Activated naive CD8-positive, alpha-beta T cell treated with anti-CD3 and anti-CD28 coated beads, Interleukin-2, amount 50 U/mL, for 24 hours (primary cell): ENCODE data around the gene HRH2.
"Not testable (repeated sequence)": the region's sequence is repeated elsewhere in the genome, so short reads cannot be mapped to it uniquely, and the experiment has no call there.

ENCODE experiments used
- ATAC-seq: fragments of 150-1000 bp; cut with Tn5 transposase; one replicate; pipeline ENCODE4 v1.10.0; 2021
- DNase-seq: peaks from one replicate; pipeline ENCODE4 v3.0.0; 2021
- H3K27ac Mint-ChIP-seq: one replicate; pipeline ENCODE4 v1.8.0; 2021; ENCODE audit warnings: mild to moderate bottlenecking, mixed read lengths
- H3K27me3 Mint-ChIP-seq: one replicate; pipeline ENCODE4 v1.8.0; 2021; ENCODE audit warnings: mixed read lengths
- H3K36me3 Mint-ChIP-seq: one replicate; pipeline ENCODE4 v1.8.0; 2021; ENCODE audit warnings: low read depth, mixed read lengths
- H3K4me1 Mint-ChIP-seq: one replicate; pipeline ENCODE4 v1.8.0; 2021; ENCODE audit warnings: mixed read lengths
- H3K4me3 Mint-ChIP-seq: one replicate; pipeline ENCODE4 v1.8.0; 2021; ENCODE audit warnings: mild to moderate bottlenecking, moderate library complexity, mixed read lengths
- H3K9me3 Mint-ChIP-seq: one replicate; pipeline ENCODE4 v1.8.0; 2021; ENCODE audit warnings: mixed read lengths

Gene HRH2

GRCh38 chr5:175628668-175629067 is 29.2 kb upstream of the HRH2 start:
- Mint-ChIP-seq H3K36me3 (peaks cover 8% of the 10 kb centered on the region), H3K4me1 (no peaks in the 10 kb centered on the region), H3K4me3 (no peak overlapping the region), H3K9me3 (peaks cover 24% of the 10 kb centered on the region), H3K27me3 (no peaks in the 10 kb centered on the region), H3K27ac (no peak overlapping the region)
- DNase-seq (no peak), ATAC-seq (no peak)

DNA sequence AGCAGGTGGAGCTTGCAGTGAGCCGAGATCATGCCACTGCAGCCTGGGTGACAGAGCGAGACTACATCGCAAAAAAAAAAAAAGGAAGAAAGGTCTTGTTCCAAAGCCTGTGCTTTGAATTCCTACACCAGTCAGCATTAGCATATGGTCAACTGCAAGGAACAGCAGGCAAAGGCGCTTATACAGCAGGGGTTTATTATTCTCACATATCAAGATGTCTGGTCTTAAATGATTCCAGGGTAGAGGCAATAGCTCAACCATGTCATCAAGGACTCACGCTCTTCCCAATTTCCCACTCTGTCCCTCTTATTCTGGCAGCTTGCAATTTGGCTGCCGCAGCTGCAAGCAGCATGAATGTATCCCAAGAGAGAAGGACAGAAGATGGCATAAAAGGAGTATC is 28.6 kb upstream of the HRH2 start:
- no peaks in the 10 kb centered on the region for H3K4me1 Mint-ChIP-seq
- H3K9me3 Mint-ChIP-seq = peaks cover 24% of the 10 kb centered on the region
- no peak overlapping the region for H3K4me3 Mint-ChIP-seq
- H3K36me3 Mint-ChIP-seq = peaks cover 8% of the 10 kb centered on the region
- DNase-seq (no peak), ATAC-seq (no peak)
- no peak overlapping the region for H3K27ac Mint-ChIP-seq
- no peaks in the 10 kb centered on the region for H3K27me3 Mint-ChIP-seq

GRCh38 chr5:175629793-175630192 is 28.1 kb upstream of the HRH2 start:
- Mint-ChIP-seq H3K4me1 (no peaks in the 10 kb centered on the region), H3K4me3 (no peak overlapping the region), H3K27ac (no peak overlapping the region), H3K9me3 (peaks cover 24% of the 10 kb centered on the region), H3K27me3 (no peaks in the 10 kb centered on the region), H3K36me3 (peaks cover 8% of the 10 kb centered on the region)
- DNase-seq = no peak
- ATAC-seq = no peak

DNA sequence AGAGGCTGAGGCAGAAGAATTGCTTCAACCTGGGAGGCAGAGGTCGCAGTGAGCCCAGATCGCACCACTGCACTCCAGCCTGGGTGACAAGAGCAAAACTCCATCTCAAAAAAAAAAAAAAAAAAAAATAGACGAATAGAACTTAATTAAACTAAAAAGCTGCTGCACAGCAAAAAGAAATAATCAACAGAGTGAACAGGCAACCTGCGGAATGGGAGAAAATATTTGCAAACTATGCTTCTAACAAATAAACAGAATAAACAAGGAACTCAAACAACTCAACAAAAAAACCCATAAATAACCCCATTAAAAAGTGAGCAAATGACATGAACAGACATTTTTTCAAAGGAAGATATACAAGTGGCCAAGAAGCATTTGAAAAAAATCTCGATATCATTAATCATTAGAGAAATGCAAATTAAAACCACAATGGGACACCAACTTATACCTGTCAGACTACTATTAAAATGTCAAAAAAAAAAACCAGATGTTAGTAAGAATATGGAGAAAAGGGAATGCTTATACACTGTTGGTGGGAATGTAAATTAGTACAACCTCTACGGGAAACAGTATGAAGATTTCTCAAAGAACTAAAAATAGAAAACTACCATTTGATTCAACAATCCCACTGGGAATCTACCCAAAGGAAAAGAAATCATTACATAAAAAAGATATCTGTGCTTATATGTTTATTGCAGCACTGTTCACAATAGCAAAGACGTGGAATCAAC is 21.9 kb upstream of the HRH2 start:
- Mint-ChIP-seq H3K27me3 (no peaks in the 10 kb centered on the region), H3K27ac (no peak overlapping the region), H3K9me3 (peaks cover 9% of the 10 kb centered on the region), H3K36me3 (no peaks in the 10 kb centered on the region), H3K4me1 (peaks cover 21% of the 10 kb centered on the region), H3K4me3 (no peak overlapping the region)
- no peak for ATAC-seq
- DNase-seq = no peak

GRCh38 chr5:175638305-175638704 is 19.6 kb upstream of the HRH2 start:
- ATAC-seq (no peak), DNase-seq (no peak)
- peaks cover 4% of the 10 kb centered on the region for H3K9me3 Mint-ChIP-seq
- H3K36me3 Mint-ChIP-seq = no peaks in the 10 kb centered on the region
- H3K4me3 Mint-ChIP-seq = no peak overlapping the region
- H3K27ac Mint-ChIP-seq = no peak overlapping the region
- H3K27me3 Mint-ChIP-seq = no peaks in the 10 kb centered on the region
- H3K4me1 Mint-ChIP-seq = peaks cover 33% of the 10 kb centered on the region

DNA sequence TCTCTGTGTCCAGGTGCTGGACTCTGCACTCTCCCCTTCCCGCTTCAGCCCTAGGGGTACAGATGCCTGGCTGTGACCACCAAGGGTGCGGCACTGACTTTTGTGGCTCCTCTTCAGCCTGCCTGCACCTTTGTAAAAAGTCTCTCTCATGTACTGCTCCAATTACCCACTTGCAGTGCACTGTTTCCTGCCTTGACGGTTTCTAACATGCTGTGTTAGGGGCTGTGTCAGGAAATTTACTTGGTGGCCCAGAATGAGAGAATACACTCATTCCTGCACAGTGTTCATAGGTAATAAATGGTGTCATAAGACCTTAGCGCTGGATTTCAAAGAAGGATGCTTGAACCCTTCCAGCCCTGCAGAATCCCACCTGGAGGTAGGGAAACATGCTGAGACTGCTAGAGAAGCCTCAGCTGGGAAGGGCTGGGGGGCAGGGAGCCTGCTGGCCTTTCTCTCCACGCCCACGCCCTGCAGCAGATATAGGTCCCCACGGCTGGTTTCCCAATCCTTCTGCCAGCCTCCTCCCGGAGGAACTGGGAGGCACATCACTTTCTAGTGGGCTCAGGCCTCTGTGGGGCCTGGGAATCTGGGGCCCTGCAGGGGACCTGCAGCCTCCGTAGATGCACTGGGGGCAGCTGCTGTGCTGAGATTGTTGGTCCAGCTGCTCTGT is 17.6 kb upstream of the HRH2 start:
- ATAC-seq (no peak), DNase-seq (no peak)

DNA sequence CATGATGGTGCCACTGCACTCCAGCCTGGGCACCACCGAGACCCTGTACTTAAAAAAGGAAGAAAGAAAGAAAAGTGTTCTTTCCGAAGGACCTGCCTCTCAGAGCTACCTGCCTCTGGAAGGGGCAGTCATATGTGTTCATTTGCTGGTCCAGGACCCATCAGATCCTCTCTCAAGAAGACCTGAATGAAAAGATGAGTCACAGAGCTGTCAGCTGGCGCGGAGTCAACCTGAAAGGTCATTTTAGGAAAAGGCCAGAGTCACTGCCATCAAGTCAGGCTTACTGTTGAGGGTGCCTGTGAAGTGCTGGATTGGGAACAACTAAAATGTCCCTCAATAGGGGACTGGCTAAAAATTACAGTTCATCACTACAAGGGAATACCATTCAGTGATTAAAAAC is 14.9 kb upstream of the HRH2 start:
- H3K4me3 Mint-ChIP-seq = no peak overlapping the region
- ATAC-seq (peak; percentile 77), DNase-seq (peak; percentile 41)
- H3K4me1 Mint-ChIP-seq = peaks cover 41% of the 10 kb centered on the region
- no peaks in the 10 kb centered on the region for H3K36me3 Mint-ChIP-seq
- H3K27me3 Mint-ChIP-seq = no peaks in the 10 kb centered on the region
- H3K27ac Mint-ChIP-seq = no peak overlapping the region
- H3K9me3 Mint-ChIP-seq = no peaks in the 10 kb centered on the region

More for the DNA sequence above, 17.6 kb upstream of the HRH2 start:
- H3K4me3 Mint-ChIP-seq = no peak overlapping the region
- H3K36me3 Mint-ChIP-seq = no peaks in the 10 kb centered on the region
- peaks cover 36% of the 10 kb centered on the region for H3K4me1 Mint-ChIP-seq
- no peak overlapping the region for H3K27ac Mint-ChIP-seq
- H3K9me3 Mint-ChIP-seq = no peaks in the 10 kb centered on the region
- H3K27me3 Mint-ChIP-seq = no peaks in the 10 kb centered on the region

DNA sequence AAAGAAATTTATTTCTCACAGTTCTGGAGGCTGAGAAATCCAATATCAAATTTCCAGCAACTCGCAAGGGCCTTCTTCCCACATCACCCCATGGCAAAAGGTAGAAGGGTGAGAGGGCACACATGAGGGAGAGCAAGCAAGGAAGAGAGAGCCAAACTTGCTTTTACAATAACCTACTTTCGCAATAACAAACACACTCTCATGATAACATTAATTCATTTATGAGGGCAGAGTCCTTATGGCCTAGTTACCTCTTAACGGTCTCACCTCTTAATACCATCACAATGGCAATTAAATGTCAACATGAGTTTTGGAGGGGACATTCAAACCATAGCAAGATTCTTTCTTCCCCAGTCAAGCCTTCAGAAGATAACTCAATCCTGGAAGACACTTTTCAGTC is 11.6 kb upstream of the HRH2 start:
- H3K4me3 Mint-ChIP-seq = no peak overlapping the region

DNA sequence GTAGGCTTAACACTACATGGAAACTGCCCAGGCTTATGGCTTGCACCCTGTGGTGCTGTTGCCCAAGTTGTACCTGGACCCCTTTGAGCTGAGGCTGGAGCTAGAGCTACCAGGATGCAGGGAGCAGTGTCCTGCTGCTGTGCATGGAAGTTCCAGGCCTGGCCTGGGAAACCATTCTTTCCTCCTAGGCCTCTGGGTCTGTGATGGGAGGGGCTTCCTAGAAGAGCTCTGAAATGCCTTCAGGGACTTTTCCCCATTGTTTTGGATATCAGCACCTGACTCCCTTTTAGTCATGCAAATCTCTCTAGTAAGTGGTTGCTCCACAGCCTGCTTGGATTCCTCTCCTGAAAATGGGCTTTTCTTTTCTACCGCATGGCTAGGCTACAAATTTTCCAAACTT is 7.9 kb upstream of the HRH2 start:
- Mint-ChIP-seq H3K36me3 (peaks cover 28% of the 10 kb centered on the region), H3K4me1 (peaks cover 62% of the 10 kb centered on the region), H3K9me3 (peaks cover 24% of the 10 kb centered on the region), H3K4me3 (no peak overlapping the region), H3K27ac (no peak overlapping the region), H3K27me3 (peaks cover 4% of the 10 kb centered on the region)
- ATAC-seq = no peak
- DNase-seq = no peak

More for the DNA sequence above, 11.6 kb upstream of the HRH2 start:
- H3K36me3 Mint-ChIP-seq = peaks cover 21% of the 10 kb centered on the region
- no peak for ATAC-seq
- no peaks in the 10 kb centered on the region for H3K27me3 Mint-ChIP-seq
- no peak overlapping the region for H3K27ac Mint-ChIP-seq
- peaks cover 39% of the 10 kb centered on the region for H3K4me1 Mint-ChIP-seq
- H3K9me3 Mint-ChIP-seq = peaks cover 23% of the 10 kb centered on the region
- no peak for DNase-seq

DNA sequence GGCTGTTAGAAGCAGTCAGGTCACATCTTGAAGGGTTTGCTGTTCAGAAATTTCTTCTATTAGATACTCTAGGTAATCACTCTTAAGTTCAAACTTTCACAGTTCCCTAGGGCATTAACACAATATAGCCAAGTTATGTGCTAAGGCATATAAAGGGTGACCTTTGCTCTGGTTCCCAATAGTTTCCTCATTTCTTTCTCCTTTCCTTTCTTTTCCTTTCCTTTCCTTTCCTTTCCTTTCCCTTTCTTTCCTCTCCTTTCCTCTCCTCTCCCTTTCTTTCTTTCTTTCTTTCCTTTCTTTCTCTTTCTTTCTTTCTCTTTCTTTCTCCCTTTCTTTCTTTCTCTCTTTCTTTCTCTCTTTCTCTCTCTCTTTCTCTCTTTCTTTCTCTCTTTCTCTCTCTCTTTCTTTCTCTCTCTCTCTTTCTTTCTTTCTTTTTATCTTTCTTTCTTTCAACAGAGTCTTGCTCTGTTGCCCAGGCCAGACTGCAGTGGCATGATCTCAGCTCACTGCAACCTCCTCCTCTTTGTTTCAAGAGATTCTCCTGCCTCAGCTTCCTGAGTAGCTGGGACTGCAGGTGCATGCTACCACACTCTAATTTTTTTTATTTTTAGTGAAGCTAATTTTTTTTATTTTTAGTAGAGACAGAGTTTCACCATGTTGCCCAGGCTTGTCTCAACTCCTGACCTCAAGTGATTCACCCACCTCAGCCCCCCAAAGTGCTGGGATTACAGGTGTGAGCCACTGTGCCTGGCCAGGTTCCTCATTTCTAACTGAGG is 7.3 kb upstream of the HRH2 start:
- Mint-ChIP-seq H3K36me3 (peaks cover 28% of the 10 kb centered on the region), H3K9me3 (peaks cover 24% of the 10 kb centered on the region), H3K27ac (peak overlapping the region; percentile 100), H3K4me1 (peaks cover 68% of the 10 kb centered on the region)
- not testable (repeated sequence) for DNase-seq, ATAC-seq, H3K4me3 Mint-ChIP-seq, H3K27me3 Mint-ChIP-seq

DNA sequence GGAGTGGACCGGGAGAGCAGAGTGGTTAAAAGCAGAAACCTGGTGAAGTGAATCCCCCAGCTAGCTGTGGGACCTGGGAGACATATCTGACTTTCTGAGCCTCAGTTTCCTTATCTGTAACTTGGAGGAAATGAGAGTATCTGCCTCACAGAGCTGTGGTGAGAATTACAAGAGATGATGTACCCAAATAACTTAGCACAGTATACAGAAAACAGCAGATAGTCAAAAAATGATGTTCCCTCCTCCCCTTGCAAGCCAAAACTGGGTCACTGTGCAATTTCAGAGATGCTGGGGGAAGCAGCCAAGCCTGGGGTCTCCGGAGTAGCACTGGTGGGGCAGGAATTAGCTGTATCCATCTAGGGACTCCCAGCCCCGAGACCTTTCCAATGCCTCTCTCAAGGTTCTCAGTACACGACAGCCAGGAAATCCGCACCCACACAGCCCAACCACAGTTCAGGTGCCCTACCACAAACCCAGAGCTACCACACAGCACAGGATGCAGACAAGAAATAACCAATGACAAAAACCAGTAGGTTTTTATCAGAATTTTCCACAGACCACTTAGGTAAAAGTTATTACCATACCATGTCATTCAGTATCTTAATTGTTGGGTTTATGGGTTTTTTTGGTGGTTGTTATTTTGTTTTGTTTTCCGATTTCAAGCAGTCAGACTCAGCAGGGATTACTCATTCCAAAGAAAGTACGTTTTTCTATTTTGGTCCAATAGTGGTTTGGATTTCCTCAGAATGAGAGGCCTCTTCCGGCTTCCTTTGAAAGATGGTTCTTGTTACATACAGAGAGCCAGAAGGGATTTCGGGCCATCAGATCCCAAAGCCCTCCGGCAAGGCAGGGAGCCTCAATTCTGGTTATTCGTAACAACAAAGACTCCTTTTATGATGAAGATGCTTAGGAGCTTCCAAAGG is 4.9 kb upstream of the HRH2 start:
- Mint-ChIP-seq H3K36me3 (peaks cover 28% of the 10 kb centered on the region), H3K27me3 (peaks cover 4% of the 10 kb centered on the region), H3K4me3 (peak overlapping the region; percentile 80), H3K4me1 (peaks cover 79% of the 10 kb centered on the region), H3K27ac (peak overlapping the region; percentile 100), H3K9me3 (peaks cover 24% of the 10 kb centered on the region)
- DNase-seq = peak; percentile 82
- peak; percentile 76 for ATAC-seq

- ATAC-seq = no peak
- Mint-ChIP-seq H3K4me3 (peak overlapping the region; percentile 80), H3K9me3 (peaks cover 20% of the 10 kb centered on the region), H3K27ac (peak overlapping the region; percentile 100), H3K36me3 (peaks cover 25% of the 10 kb centered on the region), H3K27me3 (peaks cover 4% of the 10 kb centered on the region), H3K4me1 (peaks cover 78% of the 10 kb centered on the region)
- no peak for DNase-seq
These were observed 4.1 kb upstream of the HRH2 start for GRCh38 chr5:175653763-175654162.

DNA sequence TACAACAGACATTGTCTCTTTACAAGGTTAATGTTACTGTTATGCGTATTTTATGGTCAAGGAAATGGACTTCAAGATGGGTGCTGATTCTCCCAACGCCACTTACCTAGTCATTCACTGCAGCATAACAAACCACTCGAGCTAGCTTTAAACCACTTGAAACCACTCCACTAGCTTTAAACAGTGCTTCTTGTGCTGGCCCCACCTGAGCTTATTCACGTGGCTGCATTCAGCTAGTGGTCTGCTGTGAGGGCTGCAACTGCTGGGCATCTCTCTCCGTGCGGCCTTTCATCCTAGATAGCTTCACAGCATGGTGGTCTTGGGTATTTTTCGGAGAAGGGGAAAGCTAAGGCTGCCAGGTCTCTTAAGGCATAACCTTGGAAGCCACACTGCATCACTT is 3.5 kb upstream of the HRH2 start:
- no peak for DNase-seq
- ATAC-seq = no peak
- peaks cover 78% of the 10 kb centered on the region for H3K4me1 Mint-ChIP-seq

GRCh38 chr5:175654807-175655206 is 3.1 kb upstream of the HRH2 start:
- ATAC-seq (peak; percentile 37), DNase-seq (peak; percentile 26)
- peaks cover 24% of the 10 kb centered on the region for H3K36me3 Mint-ChIP-seq
- peaks cover 11% of the 10 kb centered on the region for H3K9me3 Mint-ChIP-seq
- peaks cover 83% of the 10 kb centered on the region for H3K4me1 Mint-ChIP-seq
- H3K4me3 Mint-ChIP-seq = peak overlapping the region; percentile 12
- peaks cover 4% of the 10 kb centered on the region for H3K27me3 Mint-ChIP-seq
- H3K27ac Mint-ChIP-seq = peak overlapping the region; percentile 100

More for the DNA sequence above, 3.5 kb upstream of the HRH2 start:
- H3K27me3 Mint-ChIP-seq = peaks cover 4% of the 10 kb centered on the region
- peaks cover 22% of the 10 kb centered on the region for H3K36me3 Mint-ChIP-seq
- H3K27ac Mint-ChIP-seq = peak overlapping the region; percentile 100
- peaks cover 15% of the 10 kb centered on the region for H3K9me3 Mint-ChIP-seq
- peak overlapping the region; percentile 80 for H3K4me3 Mint-ChIP-seq
